Measurements from ENCODE around the gene RAB29. TPM values are rescaled to one million over a fixed set of nuclear protein-coding genes. Genes with fewer than 3 reads are reported as not detected.

RAB29 gene
- total RNA-seq, 4 donors from 2014 or later: 1.1 to 13.9 (median 10.2) TPM

DNA sequence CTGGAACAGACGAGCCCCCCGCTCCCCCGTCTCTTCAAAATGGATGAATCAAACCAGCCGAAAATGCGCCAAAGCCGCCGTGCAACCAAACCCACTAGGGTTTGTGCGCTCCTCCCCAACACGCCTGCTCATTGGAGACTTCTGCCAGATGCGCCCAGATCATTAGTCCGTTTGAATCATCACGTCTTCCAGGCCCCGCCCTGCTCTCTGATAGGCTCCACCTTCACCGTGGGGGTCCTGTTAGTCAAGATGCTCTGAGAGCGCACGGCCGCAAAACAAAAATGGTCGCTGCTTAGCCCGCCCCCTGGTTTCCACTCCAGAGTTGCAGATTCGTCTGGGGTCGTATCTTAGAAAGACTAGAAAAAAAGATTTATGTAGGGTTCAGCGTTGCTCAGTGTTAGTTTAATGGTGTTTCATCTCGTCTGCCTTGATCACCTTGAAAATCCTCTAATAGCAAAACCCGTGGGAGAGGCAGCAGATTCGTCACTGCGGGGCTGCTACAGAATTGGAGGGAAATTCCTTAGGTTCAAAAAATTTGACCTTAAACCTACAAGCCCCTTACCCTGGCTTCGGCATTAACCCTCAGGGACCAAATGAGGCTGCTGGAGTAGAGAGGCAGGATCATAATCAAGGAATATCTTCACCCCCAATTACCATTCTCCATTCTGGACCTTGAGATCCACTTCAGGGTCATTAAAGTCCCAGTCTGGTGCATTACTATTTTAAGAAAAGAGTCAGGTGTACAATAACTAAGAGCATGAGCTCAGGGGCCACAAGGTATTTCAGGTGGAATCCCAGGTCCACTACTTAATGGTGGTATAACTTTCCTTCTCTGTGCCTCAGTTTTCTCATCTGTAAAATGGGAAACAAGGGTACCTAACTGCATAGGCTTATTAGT is 24.9 kb downstream of the RAB29 start, which contains the start of gene NUCKS1:
Gene NUCKS1 (minus strand): TSS at position 45 of the 898 bp plus-strand sequence. CDS start 209 bp downstream, outside the sequence.
- peak within 1 kb of the TSS; percentile 99 to 100 (median 100) for H3K27ac ChIP-seq
- intact Hi-C loops (cut with DNase I; ENCODE audit: low total_unique reads) (no loop called here), in situ Hi-C loops (cut with MboI; ENCODE audit: low pct_ligation_motif_present in 1 of 4, low pct_unique_long_range_greater_than_20kb in 1 of 4, low sequenced_read_pairs in 3 of 4) (no loop called here)
- peaks cover 15 to 35% (median 27%) of the 10 kb centered on the region in 4 donors for H3K4me1 ChIP-seq
- no peak for TF ChIP-seq EP300 (IDR thresholded peaks at IDR 0.05; ENCODE audit: low read depth)
- peak in 3 of 5 experiments; percentile 4 to 47 (median 16) for TF ChIP-seq CTCF (IDR thresholded peaks at IDR 0.05)
- TF ChIP-seq POLR2AphosphoS5 (IDR thresholded peaks at IDR 0.05): peak; percentile 78 to 96 (median 88)
- peak; percentile 64 for TF ChIP-seq POLR2A (IDR thresholded peaks at IDR 0.05)
- H3K36me3 ChIP-seq: no peaks in the 10 kb centered on the region
- peak within 1 kb of the TSS; percentile 85 to 98 (median 88) for H3K4me3 ChIP-seq
- DNase-seq: peak; percentile 98
- H3K9me3 ChIP-seq: no peaks in the 10 kb centered on the region
- 0% methylated on average over 11 to 27 of the region's 27 CpGs for WGBS, 2 donors (ENCODE audit: low coverage in 1 of 2)
- H3K27me3 ChIP-seq: peaks cover 5% of the 10 kb centered on the region

DNA sequence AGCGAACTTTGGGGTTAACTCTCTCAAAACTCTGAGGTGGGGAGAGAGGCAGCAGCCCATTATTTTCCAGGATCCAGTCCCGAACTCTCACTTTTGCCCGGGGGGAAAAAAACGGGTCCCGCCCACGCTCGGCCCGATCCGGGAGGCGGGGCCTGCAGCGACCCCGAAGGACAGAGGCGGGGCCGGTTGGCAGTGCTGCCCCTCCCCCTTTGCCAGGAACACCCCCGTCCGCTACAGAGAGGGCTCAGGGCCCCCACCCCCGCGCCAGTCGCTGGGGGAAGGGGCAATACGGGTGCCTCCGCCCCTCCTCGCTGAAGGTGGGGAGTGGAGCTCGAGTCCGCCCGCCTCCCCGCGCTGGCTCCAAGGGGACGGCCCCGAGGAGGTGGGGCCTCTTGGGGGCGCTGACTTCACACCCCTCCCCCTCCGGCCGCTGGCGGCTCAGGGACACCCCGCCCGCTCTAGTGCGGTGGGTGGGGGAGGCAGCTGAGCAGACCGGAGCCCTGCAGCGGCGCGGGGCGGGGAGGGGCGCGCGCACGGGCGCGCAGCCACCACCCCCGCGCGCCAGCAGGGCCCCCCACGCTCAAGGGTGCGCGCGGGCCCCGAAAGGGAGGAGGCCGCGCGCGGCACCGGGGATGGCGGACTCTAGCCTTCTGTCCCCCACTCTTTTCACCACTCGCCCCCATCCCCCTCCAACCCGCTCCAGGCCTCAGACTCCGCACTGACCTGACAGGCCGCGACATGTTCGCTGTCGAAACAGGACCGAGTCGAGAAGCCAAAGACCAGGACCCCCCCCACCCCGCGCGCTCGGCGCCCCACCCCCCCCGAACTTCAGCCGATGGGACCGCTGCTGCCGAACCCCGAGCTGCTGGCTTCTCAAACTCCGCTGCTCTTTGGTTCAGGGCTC is 25.8 kb downstream of the RAB29 start:
- Histone ChIP-seq H3K27me3 (peaks cover 5% of the 10 kb centered on the region), H3K27ac (peak overlapping the region; percentile 99 to 100 (median 100)), H3K4me3 (peak overlapping the region; percentile 85 to 98 (median 88)), H3K9me3 (no peaks in the 10 kb centered on the region), H3K36me3 (no peaks in the 10 kb centered on the region), H3K4me1 (peaks cover 15 to 36% (median 30%) of the 10 kb centered on the region in 4 donors)
- intact Hi-C loops (cut with DNase I; ENCODE audit: low total_unique reads) (no loop called here), in situ Hi-C loops (cut with MboI; ENCODE audit: low pct_ligation_motif_present in 1 of 4, low pct_unique_long_range_greater_than_20kb in 1 of 4, low sequenced_read_pairs in 3 of 4) (no loop called here)
- WGBS, 2 donors (ENCODE audit: low coverage in 1 of 2): 0 to 1% methylated on average over 1 to 41 of the region's 81 CpGs
- TF ChIP-seq EP300 (IDR thresholded peaks at IDR 0.05; ENCODE audit: low read depth) (no peak), CTCF (IDR thresholded peaks at IDR 0.05) (no peak), POLR2AphosphoS5 (IDR thresholded peaks at IDR 0.05) (peak; percentile 90 to 95 (median 93)), POLR2A (IDR thresholded peaks at IDR 0.05) (peak; percentile 63)
- peak; percentile 96 for DNase-seq

GRCh38 chr1:205748403-205749233 is 26.7 kb downstream of the RAB29 start:
- TF ChIP-seq EP300 (IDR thresholded peaks at IDR 0.05; ENCODE audit: low read depth) (no peak), POLR2AphosphoS5 (IDR thresholded peaks at IDR 0.05) (peak; percentile 24 to 28 (median 25)), CTCF (IDR thresholded peaks at IDR 0.05) (no peak), POLR2A (IDR thresholded peaks at IDR 0.05) (no peak)
- DNase-seq: no peak
- intact Hi-C loops (cut with DNase I; ENCODE audit: low total_unique reads): no loop called here
- no peaks in the 10 kb centered on the region for H3K36me3 ChIP-seq
- no peaks in the 10 kb centered on the region for H3K9me3 ChIP-seq
- peak overlapping the region; percentile 85 to 98 (median 88) for H3K4me3 ChIP-seq
- 1 to 2% methylated on average over 9 to 25 of the region's 25 CpGs for WGBS, 2 donors (ENCODE audit: low coverage in 1 of 2)
- in situ Hi-C loops (cut with MboI; ENCODE audit: low pct_ligation_motif_present in 1 of 4, low pct_unique_long_range_greater_than_20kb in 1 of 4, low sequenced_read_pairs in 3 of 4): no loop called here
- peaks cover 2% of the 10 kb centered on the region for H3K27me3 ChIP-seq
- H3K4me1 ChIP-seq: peaks cover 15 to 41% (median 31%) of the 10 kb centered on the region in 4 donors
- peak overlapping the region; percentile 99 to 100 (median 100) for H3K27ac ChIP-seq
